Epithelial cell of esophagus (primary cell): Measurements from ENCODE around the gene DNAH17.
A peak's percentile ranks its signal among the peaks of the same experiment; 100 is the strongest.

Experiments
- DNase-seq: peaks from one replicate; pipeline ENCODE4 v3.0.0; 2010; ENCODE audit warnings: low read depth
- H3K4me3 ChIP-seq: 2 replicates; pipeline ENCODE4 v1.5.1; 2011; ENCODE audit warnings: mild to moderate bottlenecking, low read length, control low read depth
- TF ChIP-seq, protein P1 (sequence below): IDR thresholded peaks from 2 replicates; pipeline ENCODE4 v1.5.1; 2011; ENCODE audit warnings: low read depth, mild to moderate bottlenecking, low read length, control low read depth, inconsistent platforms; ENCODE audit not compliant: insufficient read depth; ENCODE audit errors: missing control alignments

Gene DNAH17

DNA sequence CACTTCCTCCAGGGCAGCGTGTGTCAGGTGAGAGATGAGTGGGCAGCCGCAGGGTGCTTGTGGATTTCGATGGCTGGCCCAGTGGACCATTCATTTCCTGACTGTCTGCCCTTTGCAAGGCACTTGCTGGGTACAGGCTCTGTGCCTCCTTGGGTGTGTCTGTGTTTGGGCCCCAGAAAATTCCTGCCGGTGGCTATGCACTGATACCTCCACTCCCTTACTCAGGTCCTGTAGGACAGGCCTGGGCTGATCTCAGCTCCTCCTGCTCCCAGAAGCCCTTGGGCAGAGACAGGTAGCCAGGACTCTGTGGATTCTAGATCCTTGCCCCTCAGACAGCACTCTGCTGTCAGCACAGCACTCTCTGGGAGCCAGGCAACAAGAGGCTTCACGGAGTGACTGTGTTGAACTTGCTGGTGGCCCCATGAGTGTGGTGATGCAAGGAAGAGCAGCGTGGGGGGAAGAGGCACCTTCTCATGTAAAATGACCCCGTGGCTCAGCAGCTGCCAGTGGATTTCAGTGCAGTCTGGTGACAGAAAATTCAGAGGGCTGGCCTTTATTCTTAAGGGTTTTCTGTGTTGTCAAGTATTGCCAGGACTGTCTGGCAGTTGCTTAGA is 169.7 kb downstream of the DNAH17 start:
- TF ChIP-seq, protein P1, sequence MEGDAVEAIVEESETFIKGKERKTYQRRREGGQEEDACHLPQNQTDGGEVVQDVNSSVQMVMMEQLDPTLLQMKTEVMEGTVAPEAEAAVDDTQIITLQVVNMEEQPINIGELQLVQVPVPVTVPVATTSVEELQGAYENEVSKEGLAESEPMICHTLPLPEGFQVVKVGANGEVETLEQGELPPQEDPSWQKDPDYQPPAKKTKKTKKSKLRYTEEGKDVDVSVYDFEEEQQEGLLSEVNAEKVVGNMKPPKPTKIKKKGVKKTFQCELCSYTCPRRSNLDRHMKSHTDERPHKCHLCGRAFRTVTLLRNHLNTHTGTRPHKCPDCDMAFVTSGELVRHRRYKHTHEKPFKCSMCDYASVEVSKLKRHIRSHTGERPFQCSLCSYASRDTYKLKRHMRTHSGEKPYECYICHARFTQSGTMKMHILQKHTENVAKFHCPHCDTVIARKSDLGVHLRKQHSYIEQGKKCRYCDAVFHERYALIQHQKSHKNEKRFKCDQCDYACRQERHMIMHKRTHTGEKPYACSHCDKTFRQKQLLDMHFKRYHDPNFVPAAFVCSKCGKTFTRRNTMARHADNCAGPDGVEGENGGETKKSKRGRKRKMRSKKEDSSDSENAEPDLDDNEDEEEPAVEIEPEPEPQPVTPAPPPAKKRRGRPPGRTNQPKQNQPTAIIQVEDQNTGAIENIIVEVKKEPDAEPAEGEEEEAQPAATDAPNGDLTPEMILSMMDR: no peak
- no peak overlapping the region for H3K4me3 ChIP-seq
- DNase-seq: peak; percentile 57

DNA sequence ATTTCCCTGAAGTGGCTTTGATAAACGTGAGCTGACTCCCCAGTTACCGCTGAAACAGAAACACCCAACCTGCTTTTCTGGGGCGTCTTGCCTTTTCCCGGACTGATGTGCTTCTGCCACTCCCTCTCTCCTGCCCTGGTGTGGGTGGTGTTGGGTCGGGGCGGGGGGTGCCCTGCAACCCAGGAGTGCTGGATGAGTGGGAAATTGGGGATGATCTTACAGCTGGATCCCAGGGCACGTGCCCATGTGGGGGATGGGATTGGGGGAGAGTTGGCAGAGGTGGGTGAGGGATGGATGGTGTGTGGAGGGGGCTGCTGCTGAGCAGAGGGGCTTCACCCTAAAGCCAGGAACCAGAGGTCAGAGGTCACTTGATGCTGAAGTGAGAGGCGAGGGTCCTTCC is 170.3 kb downstream of the DNAH17 start:
- H3K4me3 ChIP-seq: no peak overlapping the region
- TF ChIP-seq, protein P1: no peak
- DNase-seq: no peak

DNA sequence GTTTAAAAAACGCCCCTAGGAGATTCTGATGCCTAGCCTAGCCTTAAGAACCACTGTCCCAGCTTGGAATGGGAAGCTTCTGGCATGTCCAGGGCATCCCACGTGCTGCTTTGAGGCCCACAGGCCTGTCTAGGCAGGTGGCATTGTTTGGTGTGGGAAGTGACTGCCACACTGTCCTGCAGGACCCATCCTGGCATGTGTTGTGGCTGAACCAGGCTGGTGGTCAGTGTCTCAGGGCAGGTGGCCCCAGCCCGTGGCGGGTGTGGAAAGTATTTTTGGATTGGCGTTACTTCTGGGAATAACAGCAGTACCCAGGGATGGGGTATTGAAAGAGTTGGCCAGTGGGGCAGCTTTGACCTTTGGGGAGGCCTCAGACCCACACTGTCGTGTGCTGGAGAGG is 170.8 kb downstream of the DNAH17 start:
- no peak for DNase-seq
- TF ChIP-seq, protein P1: no peak
- H3K4me3 ChIP-seq: no peak overlapping the region

DNA sequence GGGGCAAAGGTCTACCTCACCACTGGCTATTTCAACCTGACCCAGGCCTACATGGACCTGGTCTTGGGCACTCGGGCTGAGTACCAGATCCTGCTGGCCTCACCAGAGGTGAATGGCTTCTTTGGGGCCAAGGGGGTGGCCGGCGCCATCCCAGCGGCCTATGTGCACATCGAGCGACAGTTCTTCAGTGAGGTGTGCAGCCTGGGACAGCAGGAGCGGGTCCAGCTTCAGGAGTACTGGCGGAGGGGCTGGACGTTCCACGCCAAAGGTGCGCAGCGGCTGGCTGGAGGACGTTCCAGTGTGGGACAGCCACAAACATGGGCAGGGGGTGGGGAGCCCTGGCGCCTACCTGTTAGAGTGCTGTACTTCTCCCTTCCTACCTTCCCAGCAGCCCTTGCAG is 173.4 kb downstream of the DNAH17 start:
- TF ChIP-seq, protein P1: no peak
- no peak for DNase-seq
- H3K4me3 ChIP-seq: no peak overlapping the region

DNA sequence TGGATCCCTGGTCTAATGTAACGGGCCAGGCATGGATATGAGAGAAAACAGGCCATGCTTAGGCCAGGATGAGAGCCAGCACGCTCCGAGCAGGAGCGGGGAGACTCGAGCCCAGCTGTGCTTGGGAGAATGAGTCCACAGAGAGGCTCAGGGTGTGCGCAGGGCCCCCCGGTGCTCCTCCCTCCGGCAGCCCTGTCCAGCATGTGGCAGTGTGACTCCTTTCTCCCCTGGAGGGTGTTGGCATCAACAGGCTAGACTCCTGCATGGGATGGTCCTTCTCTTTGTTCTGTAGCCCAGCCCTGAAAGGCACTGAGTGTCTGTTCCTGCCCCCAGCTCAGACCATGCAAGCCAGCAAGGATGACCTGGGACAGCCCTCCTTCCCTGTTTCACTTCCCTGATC is 175.3 kb downstream of the DNAH17 start:
- TF ChIP-seq, protein P1: no peak
- H3K4me3 ChIP-seq: no peak overlapping the region
- DNase-seq: no peak

DNA sequence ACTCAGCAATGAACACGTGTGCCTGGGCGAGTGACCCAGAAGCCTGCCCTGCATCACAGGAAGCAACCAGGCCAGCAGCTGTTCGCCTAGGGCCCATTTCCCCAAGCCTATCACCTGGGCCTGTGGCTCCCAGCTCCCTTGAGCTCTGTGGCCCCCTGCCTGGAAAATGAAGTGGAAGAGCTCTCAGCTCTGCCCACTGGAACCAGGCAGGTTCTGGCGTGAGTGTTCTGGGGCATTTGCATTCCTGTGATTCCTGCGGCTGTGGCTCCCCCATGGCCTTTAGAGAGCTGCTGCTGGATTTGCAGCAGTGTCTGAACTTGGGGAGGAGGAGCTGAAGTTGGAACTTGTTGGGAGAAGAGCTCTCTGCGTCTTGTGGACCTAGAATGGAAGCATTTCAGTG is 175.9 kb downstream of the DNAH17 start:
- TF ChIP-seq, protein P1: no peak
- no peak overlapping the region for H3K4me3 ChIP-seq
- peak; percentile 83 for DNase-seq

DNA sequence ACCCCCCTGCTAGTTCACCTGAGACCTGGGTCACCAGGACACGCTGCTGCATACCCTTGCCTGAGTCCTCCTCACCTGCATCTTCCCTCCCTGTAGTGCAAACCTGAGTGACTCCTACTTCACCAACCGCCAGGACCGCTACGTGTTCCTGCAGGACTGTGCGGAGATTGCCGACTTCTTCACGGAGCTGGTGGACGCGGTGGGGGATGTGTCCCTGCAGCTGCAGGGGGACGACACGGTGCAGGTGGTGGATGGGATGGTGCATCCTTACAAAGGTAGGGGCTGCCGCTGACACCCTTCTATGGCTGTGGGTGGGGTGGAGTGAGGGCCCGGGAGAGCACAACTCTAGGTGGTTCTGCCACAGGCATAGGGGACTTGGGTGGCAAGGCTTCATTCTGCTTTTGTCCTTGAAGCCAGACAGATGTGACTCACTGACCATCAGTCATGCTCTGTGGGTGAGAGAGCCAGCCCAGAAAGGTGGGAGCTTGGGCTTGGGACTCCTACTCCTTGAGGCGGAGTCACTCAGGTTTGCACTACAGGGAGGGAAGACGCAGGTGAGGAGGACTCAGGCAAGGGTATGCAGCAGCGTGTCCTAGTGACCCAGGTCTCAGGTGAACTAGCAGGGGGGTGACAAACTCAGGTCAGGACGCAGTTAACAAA is 176.5 kb downstream of the DNAH17 start:
- peak; percentile 82 for DNase-seq
- H3K4me3 ChIP-seq: no peak overlapping the region
- TF ChIP-seq, protein P1: no peak
